HepG2 (cell line): ENCODE results near the gene DMKN. TPM values are rescaled to one million over a fixed set of nuclear protein-coding genes. Genes with fewer than 3 reads are reported as not detected.

Source experiments
- PHF20 ChIP-seq: sonication (generic); formaldehyde crosslinking; IDR thresholded peaks from 2 replicates; pipeline ENCODE4 v1.5.0; 2020; ENCODE audit warnings: mild to moderate bottlenecking, missing genetic modification reagents
- REL ChIP-seq: sonication (generic); formaldehyde crosslinking; conservative IDR thresholded peaks from 2 replicates; pipeline ENCODE4 v1.8.0; 2022; ENCODE audit warnings: mild to moderate bottlenecking, missing genetic modification reagents, moderate library complexity
- STAT6 ChIP-seq: sonication (generic); formaldehyde crosslinking; IDR thresholded peaks from 2 replicates; pipeline ENCODE4 v1.4.0; 2020; ENCODE audit warnings: missing genetic modification reagents, mild to moderate bottlenecking, borderline replicate concordance
- ZNF333 ChIP-seq: sonication (generic); formaldehyde crosslinking; IDR thresholded peaks from 2 replicates; pipeline ENCODE4 v1.4.0; 2020; ENCODE audit warnings: mild to moderate bottlenecking, missing genetic modification reagents, borderline replicate concordance
- ZNF382 ChIP-seq: sonication (generic); formaldehyde crosslinking; IDR thresholded peaks from 2 replicates; pipeline ENCODE4 v1.5.0; 2020; ENCODE audit warnings: missing genetic modification reagents, mild to moderate bottlenecking, borderline replicate concordance
- ZNF441 ChIP-seq: sonication (generic); formaldehyde crosslinking; IDR thresholded peaks from 2 replicates; pipeline ENCODE4 v1.7.0; 2021; ENCODE audit warnings: missing genetic modification reagents, borderline replicate concordance
- ZNF569 ChIP-seq: sonication (generic); formaldehyde crosslinking; IDR thresholded peaks from 2 replicates; pipeline ENCODE4 v1.5.0; 2020; ENCODE audit warnings: mild to moderate bottlenecking, missing genetic modification reagents, moderate library complexity, borderline replicate concordance
- ZNF704 ChIP-seq: sonication (generic); formaldehyde crosslinking; IDR thresholded peaks from 2 replicates; pipeline ENCODE4 v1.8.1; 2023; ENCODE audit warnings: mild to moderate bottlenecking, inconsistent platforms, moderate library complexity, missing genetic modification reagents, borderline replicate concordance
- ZNF747 ChIP-seq: sonication (generic); formaldehyde crosslinking; IDR thresholded peaks from 2 replicates; pipeline ENCODE4 v1.8.1; 2023; ENCODE audit warnings: missing genetic modification reagents, mild to moderate bottlenecking, borderline replicate concordance
- ZSCAN31 ChIP-seq: sonication (generic); formaldehyde crosslinking; IDR thresholded peaks from 2 replicates; pipeline ENCODE4 v1.5.0; 2020; ENCODE audit warnings: low read depth, mild to moderate bottlenecking, missing genetic modification reagents
- polyA plus RNA-seq, 8 experiments: library from polyadenylated mRNA; depleted of rRNA in 3 of 8; stranded (reverse) in 7 of 8; unstranded in 1 of 8; fragments of >200 nt; fragmentation: Illumina TruSeq in 4 of 8; extraction: Trizol in 4 of 8; gene quantifications; 2 replicates each; pipeline versions ENCODE4 v1.2.1 to v1.2.3, GENCODE V29; 2011 to 2016; ENCODE audit warnings: low read depth in 4 of 8, missing spikeins in 1 of 8, mixed read lengths in 1 of 8; ENCODE audit not compliant: insufficient read depth in 1 of 8
- total RNA-seq, 5 experiments: library from RNA; depleted of rRNA; stranded (reverse); fragments of >200 nt; fragmentation: Illumina TruSeq; extraction: Trizol; gene quantifications; 2 replicates each; pipeline ENCODE4 v1.2.3, GENCODE V29; 2016; ENCODE audit warnings: low read depth in 1 of 5
- TF ChIP-seq, protein P1 (sequence below): sonication (generic); formaldehyde crosslinking; IDR thresholded peaks from 2 replicates; pipeline ENCODE4 v1.8.0; 2022; ENCODE audit warnings: low read depth, missing genetic modification reagents
- TF ChIP-seq, protein P2 (sequence below): sonication (generic); formaldehyde crosslinking; IDR thresholded peaks from 2 replicates; pipeline ENCODE4 v1.4.0; 2020; ENCODE audit warnings: missing genetic modification reagents, mild to moderate bottlenecking, borderline replicate concordance
- TF ChIP-seq, protein P3 (sequence below): sonication (generic); formaldehyde crosslinking; IDR thresholded peaks from 2 replicates; pipeline ENCODE4 v1.5.0; 2020; ENCODE audit warnings: missing genetic modification reagents
- TF ChIP-seq, protein P4 (sequence below): sonication (generic); formaldehyde crosslinking; IDR thresholded peaks from 2 replicates; pipeline ENCODE4 v1.5.0; 2020; ENCODE audit warnings: missing genetic modification reagents, mild to moderate bottlenecking, borderline replicate concordance

DMKN gene
- total and polyA plus RNA-seq, 2 of the 13 experiments (the other 11 are each of a cell fraction or from before 2014, with no cell fraction given) = 50.8 to 57.1 TPM

GRCh38 chr19:35509861-35510625, 3.4 kb downstream of the DMKN start (continued):
- TF ChIP-seq ZNF747 (no peak), ZNF704 (no peak), ZNF441 (CRISPR knock-in tag) (no peak), PHF20 (CRISPR knock-in tag) (no peak), ZNF382 (CRISPR knock-in tag) (no peak), ZNF333 (CRISPR knock-in tag) (0 out of 2 replicates have a peak, but pooled peaks have one; percentile 74), ZSCAN31 (CRISPR knock-in tag) (no peak), STAT6 (CRISPR knock-in tag) (no peak), REL (CRISPR knock-in tag) (no peak), ZNF569 (CRISPR knock-in tag) (no peak)
- TF ChIP-seq, protein P1, sequence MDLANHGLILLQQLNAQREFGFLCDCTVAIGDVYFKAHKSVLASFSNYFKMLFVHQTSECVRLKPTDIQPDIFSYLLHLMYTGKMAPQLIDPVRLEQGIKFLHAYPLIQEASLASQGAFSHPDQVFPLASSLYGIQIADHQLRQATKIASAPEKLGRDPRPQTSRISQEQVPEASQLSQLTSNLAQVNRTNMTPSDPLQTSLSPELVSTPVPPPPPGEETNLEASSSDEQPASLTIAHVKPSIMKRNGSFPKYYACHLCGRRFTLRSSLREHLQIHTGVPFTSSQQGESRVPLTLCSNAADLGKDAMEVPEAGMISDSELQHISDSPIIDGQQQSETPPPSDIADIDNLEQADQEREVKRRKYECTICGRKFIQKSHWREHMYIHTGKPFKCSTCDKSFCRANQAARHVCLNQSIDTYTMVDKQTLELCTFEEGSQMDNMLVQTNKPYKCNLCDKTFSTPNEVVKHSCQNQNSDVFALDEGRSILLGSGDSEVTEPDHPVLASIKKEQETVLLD (CRISPR knock-in tag) = no peak
- TF ChIP-seq, protein P2, sequence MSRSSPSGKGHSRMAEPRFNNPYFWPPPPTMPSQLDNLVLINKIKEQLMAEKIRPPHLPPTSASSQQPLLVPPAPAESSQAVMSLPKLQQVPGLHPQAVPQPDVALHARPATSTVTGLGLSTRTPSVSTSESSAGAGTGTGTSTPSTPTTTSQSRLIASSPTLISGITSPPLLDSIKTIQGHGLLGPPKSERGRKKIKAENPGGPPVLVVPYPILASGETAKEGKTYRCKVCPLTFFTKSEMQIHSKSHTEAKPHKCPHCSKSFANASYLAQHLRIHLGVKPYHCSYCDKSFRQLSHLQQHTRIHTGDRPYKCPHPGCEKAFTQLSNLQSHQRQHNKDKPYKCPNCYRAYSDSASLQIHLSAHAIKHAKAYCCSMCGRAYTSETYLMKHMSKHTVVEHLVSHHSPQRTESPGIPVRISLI (CRISPR knock-in tag) = no peak; the same call in 1 of the 2 replicates
- TF ChIP-seq, protein P3, sequence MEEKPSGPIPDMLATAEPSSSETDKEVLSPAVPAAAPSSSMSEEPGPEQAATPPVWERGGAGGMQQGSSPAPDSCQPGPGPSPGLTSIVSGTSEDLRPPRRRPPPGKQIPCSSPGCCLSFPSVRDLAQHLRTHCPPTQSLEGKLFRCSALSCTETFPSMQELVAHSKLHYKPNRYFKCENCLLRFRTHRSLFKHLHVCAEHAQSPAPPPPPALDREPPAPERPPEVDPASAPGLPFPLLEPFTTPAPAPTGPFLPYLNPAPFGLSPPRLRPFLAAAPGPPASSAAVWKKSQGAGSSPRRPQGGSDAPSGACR = no peak
- TF ChIP-seq, protein P4, sequence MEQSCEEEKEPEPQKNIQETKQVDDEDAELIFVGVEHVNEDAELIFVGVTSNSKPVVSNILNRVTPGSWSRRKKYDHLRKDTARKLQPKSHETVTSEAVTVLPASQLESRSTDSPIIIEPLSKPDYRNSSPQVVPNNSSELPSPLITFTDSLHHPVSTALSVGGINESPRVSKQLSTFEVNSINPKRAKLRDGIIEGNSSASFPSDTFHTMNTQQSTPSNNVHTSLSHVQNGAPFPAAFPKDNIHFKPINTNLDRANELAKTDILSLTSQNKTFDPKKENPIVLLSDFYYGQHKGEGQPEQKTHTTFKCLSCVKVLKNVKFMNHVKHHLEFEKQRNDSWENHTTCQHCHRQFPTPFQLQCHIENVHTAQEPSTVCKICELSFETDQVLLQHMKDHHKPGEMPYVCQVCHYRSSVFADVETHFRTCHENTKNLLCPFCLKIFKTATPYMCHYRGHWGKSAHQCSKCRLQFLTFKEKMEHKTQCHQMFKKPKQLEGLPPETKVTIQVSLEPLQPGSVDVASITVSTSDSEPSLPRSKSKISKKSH (CRISPR knock-in tag) = no peak
